ENCODE results near the gene APOL5. TPM values are rescaled to one million over a fixed set of nuclear protein-coding genes. Genes with fewer than 3 reads are reported as not detected.

The APOL5 gene
- total RNA-seq, 1 donor: not detected

Other genes starting within 250 kb of the APOL5 start
- gene RASD2, start 177.0 kb upstream of the APOL5 start, total RNA-seq: under 0.01 TPM
- gene MB, start 100.5 kb upstream of the APOL5 start, total RNA-seq: not detected
- gene APOL6, start 69.4 kb upstream of the APOL5 start, total RNA-seq: 12.9 TPM

Measured in hematopoietic multipotent progenitor cell (in vitro differentiated cells).